HG03575 (cell line): ENCODE measurements around the gene PRKCE.

Experiments used
- ATAC-seq: cut with Tn5 transposase; IDR thresholded peaks from one replicate; pipeline ENCODE4 v1.9.1; 2021; ENCODE audit not compliant: unreplicated experiment, insufficient number of reproducible peaks, low FRiP score; ENCODE audit errors: extremely low read depth

PRKCE gene

GRCh38 chr2:46142546-46143428 lies 491.3 kb downstream of the PRKCE start:
- ATAC-seq = no peak

- no peak for ATAC-seq
Observed at GRCh38 chr2:46143429-46144132, 492.1 kb downstream of the PRKCE start.

- ATAC-seq = no peak
Observed at GRCh38 chr2:46144133-46144800, 492.8 kb downstream of the PRKCE start.

- no peak for ATAC-seq
Observed at GRCh38 chr2:46145017-46145416, 493.5 kb downstream of the PRKCE start.

GRCh38 chr2:46145840-46146239 lies 494.4 kb downstream of the PRKCE start:
- no peak for ATAC-seq

- no peak for ATAC-seq
Observed at GRCh38 chr2:46146866-46147502, 495.5 kb downstream of the PRKCE start.

- ATAC-seq = no peak
Observed at GRCh38 chr2:46147626-46148368, 496.3 kb downstream of the PRKCE start.

- no peak for ATAC-seq
Observed at GRCh38 chr2:46148369-46148736, 496.9 kb downstream of the PRKCE start.

- no peak for ATAC-seq
Observed at GRCh38 chr2:46150445-46150955, 499.0 kb downstream of the PRKCE start.

GRCh38 chr2:46151577-46151976 lies 500.1 kb downstream of the PRKCE start:
- no peak for ATAC-seq

- no peak for ATAC-seq
Observed at GRCh38 chr2:46153996-46154753, 502.7 kb downstream of the PRKCE start.

GRCh38 chr2:46157072-46157965 lies 505.8 kb downstream of the PRKCE start:
- ATAC-seq = no peak

GRCh38 chr2:46157966-46158310 lies 506.5 kb downstream of the PRKCE start:
- ATAC-seq = no peak

- ATAC-seq = no peak
Observed at GRCh38 chr2:46158661-46159060, 507.2 kb downstream of the PRKCE start.

- ATAC-seq = no peak
Observed at GRCh38 chr2:46160326-46160725, 508.9 kb downstream of the PRKCE start.

- no peak for ATAC-seq
Observed at GRCh38 chr2:46161315-46161714, 509.8 kb downstream of the PRKCE start.

GRCh38 chr2:46161911-46162310 lies 510.4 kb downstream of the PRKCE start:
- no peak for ATAC-seq
